HEK293T (cell line): ENCODE results near the gene FBRSL1.

Experiments used
- FOXA1 ChIP-seq: fragments of 450-650 bp; IDR thresholded peaks from 2 replicates; pipeline ENCODE4 v1.6.1; 2016; ENCODE audit warnings: mild to moderate bottlenecking
- FOXK2 ChIP-seq: fragments of 450-650 bp; IDR thresholded peaks from 2 replicates; pipeline ENCODE4 v1.6.1; 2016; ENCODE audit warnings: mild to moderate bottlenecking
- FOXM1 ChIP-seq: fragments of 450-650 bp; IDR thresholded peaks from 2 replicates; pipeline ENCODE4 v1.6.1; 2017; ENCODE audit warnings: mild to moderate bottlenecking, borderline replicate concordance
- HDGF ChIP-seq: fragments of 450-650 bp; IDR thresholded peaks from 2 replicates; pipeline ENCODE4 v1.6.1; 2017; ENCODE audit warnings: antibody characterized with exemption, borderline replicate concordance
- SP1 ChIP-seq: fragments of 450-650 bp; IDR thresholded peaks from 2 replicates; pipeline ENCODE4 v1.6.1; 2017
- TARDBP ChIP-seq: fragments of 450-650 bp; IDR thresholded peaks from 2 replicates; pipeline ENCODE4 v1.6.1; 2016
- TF ChIP-seq, protein P1 (sequence below): fragments of 450-650 bp; IDR thresholded peaks from 2 replicates; pipeline ENCODE4 v1.6.1; 2016

DNA sequence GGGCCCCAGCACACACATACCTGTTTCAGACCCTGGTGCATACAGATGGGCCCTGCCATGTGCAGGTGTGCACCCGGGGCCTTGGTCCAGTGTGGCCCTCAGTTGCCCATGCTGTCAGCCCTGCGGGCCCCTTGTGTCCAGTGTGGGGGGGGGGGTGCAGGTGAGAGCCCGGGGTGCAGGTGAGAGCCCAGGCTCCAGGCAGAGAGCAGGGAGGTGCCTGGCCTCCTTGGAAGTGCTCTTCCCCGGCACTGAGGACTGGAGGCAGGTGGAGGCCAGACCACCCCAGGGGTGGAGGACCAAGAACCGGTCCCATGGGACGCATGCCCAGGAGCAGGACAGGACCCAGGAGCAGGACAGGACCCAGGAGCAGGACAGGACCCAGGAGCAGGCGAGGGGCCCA lies 40.9 kb downstream of the FBRSL1 start:
- no peak for TF ChIP-seq SP1
- no peak for TF ChIP-seq FOXM1
- TF ChIP-seq, protein P1, sequence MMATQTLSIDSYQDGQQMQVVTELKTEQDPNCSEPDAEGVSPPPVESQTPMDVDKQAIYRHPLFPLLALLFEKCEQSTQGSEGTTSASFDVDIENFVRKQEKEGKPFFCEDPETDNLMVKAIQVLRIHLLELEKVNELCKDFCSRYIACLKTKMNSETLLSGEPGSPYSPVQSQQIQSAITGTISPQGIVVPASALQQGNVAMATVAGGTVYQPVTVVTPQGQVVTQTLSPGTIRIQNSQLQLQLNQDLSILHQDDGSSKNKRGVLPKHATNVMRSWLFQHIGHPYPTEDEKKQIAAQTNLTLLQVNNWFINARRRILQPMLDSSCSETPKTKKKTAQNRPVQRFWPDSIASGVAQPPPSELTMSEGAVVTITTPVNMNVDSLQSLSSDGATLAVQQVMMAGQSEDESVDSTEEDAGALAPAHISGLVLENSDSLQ, result no peak
- no peak for TF ChIP-seq FOXA1
- no peak for TF ChIP-seq HDGF
- TF ChIP-seq TARDBP, result no peak
- no peak for TF ChIP-seq FOXK2
